Measurements from ENCODE around the gene RTN4RL2.
A peak's percentile ranks its signal among the peaks of the same experiment; 100 is the strongest.

The RTN4RL2 gene

GRCh38 chr11:57426439-57426928, 33.8 kb upstream of the RTN4RL2 start:
- no peak overlapping the region for H3K27ac ChIP-seq
- no peak for TF ChIP-seq ZFX (IDR thresholded peaks at IDR 0.05)
- no peak for TF ChIP-seq CTCF (conservative IDR thresholded peaks at IDR 0.05)

GRCh38 chr11:57426929-57427726, 33.2 kb upstream of the RTN4RL2 start, which contains the start of gene SLC43A3:
SLC43A3 (minus strand) TSS chr11:57427121; CDS start chr11:57426172, 949 bp downstream.
- no peak for TF ChIP-seq ZFX (IDR thresholded peaks at IDR 0.05)
- no peak for TF ChIP-seq CTCF (conservative IDR thresholded peaks at IDR 0.05)
- peak within 1 kb of the TSS; percentile 15; the same call in 1 of the 2 replicates for H3K27ac ChIP-seq

DNA sequence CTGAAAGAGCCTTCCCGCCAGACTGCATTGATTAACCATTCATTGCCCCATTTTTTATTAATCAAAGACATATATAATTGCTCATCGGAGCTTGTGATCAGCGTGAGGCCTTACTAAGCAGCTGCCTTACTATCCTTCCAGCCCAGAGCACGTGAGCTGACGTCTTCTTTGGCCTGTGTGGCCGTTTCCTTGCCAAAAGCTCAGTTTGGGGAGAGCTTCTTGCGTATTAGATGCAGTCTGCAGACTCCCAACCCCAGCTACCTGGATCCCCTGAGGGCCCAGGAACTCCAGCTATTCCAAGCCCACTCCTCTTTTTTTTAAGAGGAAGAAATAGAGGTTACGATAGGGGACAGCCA, 32.6 kb upstream of the RTN4RL2 start:
- TF ChIP-seq CTCF (conservative IDR thresholded peaks at IDR 0.05): no peak
- TF ChIP-seq ZFX (IDR thresholded peaks at IDR 0.05): no peak
- peak overlapping the region; percentile 15; the same call in 1 of the 2 replicates for H3K27ac ChIP-seq

GRCh38 chr11:57428643-57429042, 31.7 kb upstream of the RTN4RL2 start:
- no peak overlapping the region for H3K27ac ChIP-seq
- no peak for TF ChIP-seq ZFX (IDR thresholded peaks at IDR 0.05)
- no peak for TF ChIP-seq CTCF (conservative IDR thresholded peaks at IDR 0.05)

GRCh38 chr11:57429946-57430345, 30.4 kb upstream of the RTN4RL2 start:
- TF ChIP-seq CTCF (conservative IDR thresholded peaks at IDR 0.05): no peak
- no peak for TF ChIP-seq ZFX (IDR thresholded peaks at IDR 0.05)
- no peak overlapping the region; the same call in 1 of the 2 replicates for H3K27ac ChIP-seq

DNA sequence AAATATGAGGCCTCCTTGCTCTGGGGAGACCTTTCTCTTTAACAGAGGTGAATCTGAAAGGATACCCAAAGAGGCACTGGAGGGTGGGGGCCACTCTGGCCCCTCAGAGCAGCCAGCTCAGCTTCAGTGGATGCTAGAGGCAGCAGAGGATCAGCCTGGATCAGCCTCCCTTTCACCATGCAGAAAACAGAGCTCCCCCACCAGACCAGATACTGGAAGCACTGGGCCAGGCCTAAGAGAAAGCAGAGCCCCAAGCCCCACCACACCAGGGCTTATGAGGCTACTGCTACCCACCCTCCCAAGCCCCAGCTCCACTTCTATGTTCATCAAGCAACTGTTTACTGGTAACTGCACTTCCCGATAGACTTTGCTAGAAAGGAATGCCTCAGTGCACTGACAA, 29.4 kb upstream of the RTN4RL2 start:
- H3K27ac ChIP-seq: peak overlapping the region; percentile 5; the same call in 1 of the 2 replicates
- TF ChIP-seq ZFX (IDR thresholded peaks at IDR 0.05) (no peak), CTCF (conservative IDR thresholded peaks at IDR 0.05) (no peak)

- H3K27ac ChIP-seq: no peak overlapping the region
- TF ChIP-seq CTCF (conservative IDR thresholded peaks at IDR 0.05) (no peak), ZFX (IDR thresholded peaks at IDR 0.05) (no peak)
These were observed 28.2 kb upstream of the RTN4RL2 start for GRCh38 chr11:57432149-57432561.
